Measurements from ENCODE around the gene BMF. TPM values are rescaled to one million over a fixed set of nuclear protein-coding genes. Genes with fewer than 3 reads are reported as not detected.
"Not testable (repeated sequence)": the region's sequence is repeated elsewhere in the genome, so short reads cannot be mapped to it uniquely, and the experiment has no call there.

The BMF gene
- total and polyA plus RNA-seq, 3 donors from 2014 or later: 4.9 to 7.7 (median 6.9) TPM

- WGBS, 2 donors: 54 to 77% methylated on average over 17 to 18 of the region's 18 CpGs
- TF ChIP-seq POLR2A (IDR thresholded peaks at IDR 0.05): no peak
- TF ChIP-seq, protein P1, sequence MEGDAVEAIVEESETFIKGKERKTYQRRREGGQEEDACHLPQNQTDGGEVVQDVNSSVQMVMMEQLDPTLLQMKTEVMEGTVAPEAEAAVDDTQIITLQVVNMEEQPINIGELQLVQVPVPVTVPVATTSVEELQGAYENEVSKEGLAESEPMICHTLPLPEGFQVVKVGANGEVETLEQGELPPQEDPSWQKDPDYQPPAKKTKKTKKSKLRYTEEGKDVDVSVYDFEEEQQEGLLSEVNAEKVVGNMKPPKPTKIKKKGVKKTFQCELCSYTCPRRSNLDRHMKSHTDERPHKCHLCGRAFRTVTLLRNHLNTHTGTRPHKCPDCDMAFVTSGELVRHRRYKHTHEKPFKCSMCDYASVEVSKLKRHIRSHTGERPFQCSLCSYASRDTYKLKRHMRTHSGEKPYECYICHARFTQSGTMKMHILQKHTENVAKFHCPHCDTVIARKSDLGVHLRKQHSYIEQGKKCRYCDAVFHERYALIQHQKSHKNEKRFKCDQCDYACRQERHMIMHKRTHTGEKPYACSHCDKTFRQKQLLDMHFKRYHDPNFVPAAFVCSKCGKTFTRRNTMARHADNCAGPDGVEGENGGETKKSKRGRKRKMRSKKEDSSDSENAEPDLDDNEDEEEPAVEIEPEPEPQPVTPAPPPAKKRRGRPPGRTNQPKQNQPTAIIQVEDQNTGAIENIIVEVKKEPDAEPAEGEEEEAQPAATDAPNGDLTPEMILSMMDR (IDR thresholded peaks at IDR 0.05): no peak
- Histone ChIP-seq H3K27me3 (no peaks in the 10 kb centered on the region), H3K9me3 (no peaks in the 10 kb centered on the region), H3K4me3 (no peak overlapping the region), H3K27ac (no peak overlapping the region), H3K4me1 (no peaks in the 10 kb centered on the region), H3K36me3 (ENCODE audit: low read depth, missing control alignments) (no peaks in the 10 kb centered on the region)
- intact Hi-C loops (cut with DNase I; ENCODE audit: low total_unique reads): no loop called here
- no peak for DNase-seq
These were observed 33.2 kb downstream of the BMF start for GRCh38 chr15:40075298-40076044.

DNA sequence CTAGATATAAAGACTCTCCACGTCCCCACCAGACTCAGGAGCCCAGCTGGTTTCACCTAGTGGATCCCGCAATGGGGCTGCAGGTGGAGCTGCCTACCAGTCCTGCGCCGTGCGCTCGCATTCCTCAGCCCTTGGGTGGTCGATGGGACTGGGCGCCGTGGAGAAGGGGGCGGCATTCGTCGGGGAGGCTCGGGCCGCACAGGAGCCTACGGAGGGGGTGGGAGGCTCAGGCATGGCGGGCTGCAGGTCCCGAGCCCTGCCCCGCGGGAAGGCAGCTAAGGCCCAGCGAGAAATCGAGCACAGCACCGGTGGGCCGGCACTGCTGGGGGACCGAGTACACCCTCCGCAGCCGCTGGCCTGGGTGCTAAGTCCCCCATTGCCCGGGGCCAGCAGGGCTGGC is 34.0 kb downstream of the BMF start:
- H3K27me3 ChIP-seq; H3K36me3 ChIP-seq (ENCODE audit: low read depth, missing control alignments); H3K4me3 ChIP-seq; H3K4me1 ChIP-seq; intact Hi-C loops (cut with DNase I; ENCODE audit: low total_unique reads); H3K9me3 ChIP-seq; H3K27ac ChIP-seq; DNase-seq: not testable (repeated sequence)
- 49 to 59% methylated on average over 10 to 22 of the region's 27 CpGs for WGBS, 2 donors

- intact Hi-C loops (cut with DNase I; ENCODE audit: low total_unique reads); H3K27ac ChIP-seq: not testable (repeated sequence)
These were observed 34.8 kb downstream of the BMF start for GRCh38 chr15:40073716-40074490.

GRCh38 chr15:40072216-40072990 is 36.3 kb downstream of the BMF start:
- Histone ChIP-seq H3K9me3 (no peaks in the 10 kb centered on the region), H3K4me1 (peaks cover 19% of the 10 kb centered on the region), H3K27ac (no peak overlapping the region), H3K27me3 (no peaks in the 10 kb centered on the region), H3K4me3 (peak overlapping the region in 1 of 2 donors; percentile 12), H3K36me3 (ENCODE audit: low read depth, missing control alignments) (no peaks in the 10 kb centered on the region)
- intact Hi-C loops (cut with DNase I; ENCODE audit: low total_unique reads): no loop called here
- TF ChIP-seq, protein P1 (IDR thresholded peaks at IDR 0.05): no peak
- TF ChIP-seq POLR2A (IDR thresholded peaks at IDR 0.05): no peak
- WGBS, 2 donors: 55 to 63% methylated on average over 29 to 34 of the region's 34 CpGs
- no peak for DNase-seq

More at GRCh38 chr15:40073716-40074490, 34.8 kb downstream of the BMF start:
- not testable (repeated sequence) for H3K4me3 ChIP-seq; H3K36me3 ChIP-seq (ENCODE audit: low read depth, missing control alignments); H3K27me3 ChIP-seq; H3K9me3 ChIP-seq; DNase-seq
- WGBS, 2 donors: 79 to 80% methylated on average over 28 to 34 of the region's 34 CpGs
- H3K4me1 ChIP-seq: peaks cover 14% of the 10 kb centered on the region

- H3K9me3 ChIP-seq: no peaks in the 10 kb centered on the region
- no peak overlapping the region for H3K4me3 ChIP-seq
- DNase-seq: no peak
- WGBS, 2 donors: 95 to 96% methylated on average over 8 of the region's 8 CpGs
- no peak overlapping the region for H3K27ac ChIP-seq
- peaks cover 19% of the 10 kb centered on the region for H3K4me1 ChIP-seq
- H3K36me3 ChIP-seq (ENCODE audit: low read depth, missing control alignments): no peaks in the 10 kb centered on the region
- TF ChIP-seq POLR2A (IDR thresholded peaks at IDR 0.05): no peak
- TF ChIP-seq, protein P1 (IDR thresholded peaks at IDR 0.05): no peak
- no peaks in the 10 kb centered on the region for H3K27me3 ChIP-seq
- intact Hi-C loops (cut with DNase I; ENCODE audit: low total_unique reads): no loop called here
These were observed 38.0 kb downstream of the BMF start for GRCh38 chr15:40070608-40071218.

Data from testis (tissue), 3 donors.